PC-3 (cell line): Measurements from ENCODE around the gene IGSF9B. TPM values are rescaled to one million over a fixed set of nuclear protein-coding genes. Genes with fewer than 3 reads are reported as not detected.
A peak's percentile ranks its signal among the peaks of the same experiment; 100 is the strongest.

Source experiments
- ATAC-seq: fragments of 200-7000 bp; cut with Tn5 transposase; 2 replicates; pipeline ENCODE4 v1.9.1; 2020; ENCODE audit warnings: mild to moderate bottlenecking, moderate library complexity
- BruUV-seq: library from RNA; stranded (reverse); fragments of 400-500 nt; replicated peaks from 2 replicates; lab custom pipeline; 2021; lab: Mats Ljungman, UMichigan
- CTCF ChIA-PET: fragments of 300-600 bp; sonication (Branson Sonifier 250); formaldehyde crosslinking; loops from one replicate; lab custom pipeline; 2022; ENCODE audit warnings: antibody characterized with exemption; lab: Charles Lee
- POLR2A ChIA-PET: fragments of 300-600 bp; sonication (Branson Sonifier 250); formaldehyde crosslinking; loops from one replicate; lab custom pipeline; 2022; ENCODE audit warnings: antibody characterized with exemption; ENCODE audit not compliant: unreplicated experiment; lab: Charles Lee
- DNase-seq: peaks from one replicate; pipeline ENCODE4 v3.0.0-alpha.2; 2015
- H2AFZ ChIP-seq: fragments of 300-600 bp; sonication (generic); 2 replicates; pipeline ENCODE4 v1.6.0; 2016; ENCODE audit warnings: antibody characterized with exemption, low read length
- H3F3A ChIP-seq: fragments of 300-600 bp; sonication (generic); one replicate; pipeline ENCODE4 v1.6.0; 2017; ENCODE audit warnings: antibody characterized with exemption, low read length, control low read depth, mild to moderate bottlenecking; ENCODE audit not compliant: unreplicated experiment
- H3K27ac ChIP-seq: fragments of 300-600 bp; sonication (generic); 2 replicates; pipeline ENCODE4 v1.5.1; 2016; ENCODE audit warnings: mild to moderate bottlenecking, low read length
- H3K27me3 ChIP-seq: fragments of 300-600 bp; sonication (generic); 2 replicates; pipeline ENCODE4 v1.6.1; 2016; ENCODE audit warnings: low read length, mixed read lengths
- H3K36me3 ChIP-seq: fragments of 300-600 bp; sonication (generic); 2 replicates; pipeline ENCODE4 v1.6.1; 2016; ENCODE audit warnings: low read depth, mixed run types, low read length, mixed read lengths
- H3K4me1 ChIP-seq: fragments of 300-600 bp; sonication (generic); 2 replicates; pipeline ENCODE4 v1.5.1; 2016; ENCODE audit warnings: low read length; ENCODE audit not compliant: insufficient read depth
- H3K4me2 ChIP-seq: fragments of 300-600 bp; sonication (generic); 2 replicates; pipeline ENCODE4 v1.6.0; 2016; ENCODE audit warnings: low read length
- H3K4me3 ChIP-seq: fragments of 300-600 bp; sonication (generic); 2 replicates; pipeline ENCODE4 v1.5.1; 2016; ENCODE audit warnings: mild to moderate bottlenecking, low read length, mixed read lengths
- H3K79me2 ChIP-seq: fragments of 300-600 bp; sonication (generic); 2 replicates; pipeline ENCODE4 v1.6.1; 2017; ENCODE audit warnings: low read length, mixed read lengths
- H3K9ac ChIP-seq: fragments of 300-600 bp; sonication (generic); 2 replicates; pipeline ENCODE4 v1.6.0; 2016; ENCODE audit warnings: mild to moderate bottlenecking, low read length
- H3K9me2 ChIP-seq: fragments of 300-600 bp; sonication (generic); replicated peaks from 2 replicates; pipeline ENCODE4 v1.6.1; 2016; ENCODE audit warnings: mixed run types, low read length, mixed read lengths
- H3K9me3 ChIP-seq: fragments of 300-600 bp; sonication (generic); 2 replicates; pipeline ENCODE4 v1.6.1; 2016; ENCODE audit warnings: low read length, mixed read lengths
- H4K20me1 ChIP-seq: fragments of 300-600 bp; sonication (generic); 2 replicates; pipeline ENCODE4 v1.6.1; 2016; ENCODE audit warnings: low read length, mixed read lengths
- CTCF ChIP-seq: fragments of 300-600 bp; sonication (generic); conservative IDR thresholded peaks from 2 replicates; pipeline ENCODE4 v1.5.1; 2017; ENCODE audit warnings: antibody characterized with exemption, low read depth, mild to moderate bottlenecking, low read length
- EZH2 ChIP-seq: fragments of 300-600 bp; sonication (generic); IDR thresholded peaks from one replicate; pipeline ENCODE4 v1.6.1; 2017; ENCODE audit warnings: antibody characterized with exemption, mild to moderate bottlenecking, low read length; ENCODE audit not compliant: unreplicated experiment
- EZH2phosphoT487 ChIP-seq: fragments of 300-600 bp; sonication (generic); IDR thresholded peaks from 2 replicates; pipeline ENCODE4 v1.6.1; 2018; ENCODE audit warnings: mild to moderate bottlenecking, antibody characterized with exemption, low read length, borderline replicate concordance
- intact Hi-C: fragments of 100-400 bp; cut with micrococcal nuclease; formaldehyde crosslinking; loops from 2 replicates; pipeline ENCODE4 v1.9.0; 2023
- total RNA-seq: library from RNA; depleted of rRNA; stranded (reverse); fragments of >200 nt; gene quantifications from 2 replicates; pipeline ENCODE4 v1.2.3, GENCODE V29; 2014

The IGSF9B gene
- total RNA-seq, 1 experiment from 2014 or later = 0.58 TPM

- H3K9me3 ChIP-seq = no peaks in the 10 kb centered on the region; the same call in 1 of the 2 replicates
- H3K9me2 ChIP-seq = no peaks in the 10 kb centered on the region
- H3F3A ChIP-seq = no peaks in the 10 kb centered on the region
- ChIA-PET POLR2A (no interaction called here), CTCF (interaction anchor here (0.5 to 1.5 kb wide), 5 partner anchors 90 to 171 kb away, joined by 3 to 18 read pairs (median 6); no protein-coding TSS in a partner anchor)
- H4K20me1 ChIP-seq = no peaks in the 10 kb centered on the region
- ATAC-seq (peak; percentile 84), DNase-seq (peak; percentile 82)
- no peak overlapping the region for H3K27ac ChIP-seq
- H3K4me3 ChIP-seq = peak overlapping the region; percentile 57
- intact Hi-C loops = loop anchor here (1.0 to 10.0 kb wide), 3 partner anchors 117 to 211 kb away; no protein-coding TSS in a partner anchor
- H3K79me2 ChIP-seq = no peaks in the 10 kb centered on the region
- peak overlapping the region; percentile 79 for H3K4me2 ChIP-seq
- no peaks in the 10 kb centered on the region for H3K36me3 ChIP-seq
- no TSS peak for BruUV-seq
- peak; percentile 89 for TF ChIP-seq CTCF
- no peak for TF ChIP-seq EZH2phosphoT487
- H3K9ac ChIP-seq = no peak overlapping the region
- peak overlapping the region; percentile 79 for H2AFZ ChIP-seq
- peaks cover 10% of the 10 kb centered on the region for H3K4me1 ChIP-seq
- no peaks in the 10 kb centered on the region for H3K27me3 ChIP-seq
These were observed 28.8 kb downstream of the IGSF9B start for GRCh38 chr11:133927690-133928627.

- Histone ChIP-seq H3K9ac (no peak overlapping the region), H3K4me1 (peaks cover 10% of the 10 kb centered on the region), H2AFZ (no peak overlapping the region), H4K20me1 (no peaks in the 10 kb centered on the region), H3F3A (no peaks in the 10 kb centered on the region), H3K4me3 (no peak overlapping the region), H3K4me2 (no peak overlapping the region), H3K36me3 (no peaks in the 10 kb centered on the region), H3K9me2 (no peaks in the 10 kb centered on the region), H3K79me2 (no peaks in the 10 kb centered on the region), H3K9me3 (no peaks in the 10 kb centered on the region; the same call in 1 of the 2 replicates), H3K27me3 (no peaks in the 10 kb centered on the region), H3K27ac (no peak overlapping the region)
- TF ChIP-seq EZH2phosphoT487 (no peak), CTCF (no peak), EZH2 (no peak)
- no peak for DNase-seq
- ChIA-PET POLR2A (no interaction called here), CTCF (interaction anchor here (1.3 kb wide), 1 partner anchor 172 kb away, joined by 18 read pairs; no protein-coding TSS in a partner anchor)
- no peak for ATAC-seq
- no TSS peak for BruUV-seq
- intact Hi-C loops = loop anchor here (1.0 to 10.0 kb wide), 3 partner anchors 118 to 213 kb away; no protein-coding TSS in a partner anchor
These were observed 30.1 kb downstream of the IGSF9B start for GRCh38 chr11:133926466-133927246.
